ENCODE measurements around the gene RPUSD3.

DNA sequence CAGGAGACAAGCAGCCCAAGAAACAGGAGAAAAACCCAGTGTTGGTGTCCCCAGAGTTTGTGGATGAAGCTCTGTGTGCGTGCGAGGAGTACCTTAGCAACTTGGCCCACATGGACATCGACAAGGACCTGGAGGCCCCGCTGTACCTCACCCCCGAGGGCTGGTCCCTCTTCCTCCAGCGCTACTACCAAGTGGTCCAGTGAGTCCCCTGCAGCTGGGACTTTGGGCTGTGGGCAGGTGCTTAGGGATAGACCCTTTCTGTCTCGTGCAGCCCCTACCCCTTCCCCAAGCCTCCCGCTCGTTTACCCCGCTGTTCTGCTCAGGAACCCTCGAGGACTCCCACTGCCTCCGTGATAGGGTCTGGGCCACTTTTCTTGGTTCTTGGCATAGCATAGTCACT, 23.3 kb downstream of the RPUSD3 start:
- TF ChIP-seq, protein P1, sequence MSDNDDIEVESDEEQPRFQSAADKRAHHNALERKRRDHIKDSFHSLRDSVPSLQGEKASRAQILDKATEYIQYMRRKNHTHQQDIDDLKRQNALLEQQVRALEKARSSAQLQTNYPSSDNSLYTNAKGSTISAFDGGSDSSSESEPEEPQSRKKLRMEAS (IDR thresholded peaks at IDR 0.05) = no peak
- TF ChIP-seq TEAD4 (IDR thresholded peaks at IDR 0.05) = no peak
- no peak for TF ChIP-seq YY1 (IDR thresholded peaks at IDR 0.05; ENCODE audit: low read depth)
- no peak for TF ChIP-seq EP300 (IDR thresholded peaks at IDR 0.05; ENCODE audit: borderline replicate concordance)
- TF ChIP-seq NFIC (IDR thresholded peaks at IDR 0.05) = no peak
